T-helper 22 cell (primary cell): Measurements from ENCODE around the gene KRTAP4-16.
"Not testable (repeated sequence)": the region's sequence is repeated elsewhere in the genome, so short reads cannot be mapped to it uniquely, and the experiment has no call there.

ENCODE experiments used
- DNase-seq: peaks from one replicate; pipeline ENCODE4 v3.0.0-alpha.2; 2020; ENCODE audit warnings: low read depth

Gene KRTAP4-16

DNA sequence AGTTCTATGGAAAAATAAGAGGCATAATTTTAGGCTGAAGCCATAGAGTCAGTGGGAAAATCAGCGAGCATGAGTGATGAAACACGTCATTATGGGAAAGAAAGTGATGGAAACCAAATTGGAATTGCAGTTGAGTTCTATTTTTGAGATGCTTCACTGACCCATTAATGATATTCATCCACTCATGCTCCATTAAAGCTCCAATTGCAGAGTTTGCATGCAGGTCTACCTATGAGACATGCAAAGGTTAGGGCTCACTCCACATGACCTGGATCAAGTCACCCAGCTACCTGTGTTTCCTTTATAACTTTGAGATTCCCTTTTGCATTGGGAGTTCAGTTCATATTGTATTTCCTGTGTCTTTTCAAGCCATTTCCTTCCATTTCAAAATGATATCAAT, 28.3 kb downstream of the KRTAP4-16 start:
- DNase-seq = no peak

- DNase-seq = no peak
These were observed 30.2 kb downstream of the KRTAP4-16 start for GRCh38 chr17:41071606-41072360.

DNA sequence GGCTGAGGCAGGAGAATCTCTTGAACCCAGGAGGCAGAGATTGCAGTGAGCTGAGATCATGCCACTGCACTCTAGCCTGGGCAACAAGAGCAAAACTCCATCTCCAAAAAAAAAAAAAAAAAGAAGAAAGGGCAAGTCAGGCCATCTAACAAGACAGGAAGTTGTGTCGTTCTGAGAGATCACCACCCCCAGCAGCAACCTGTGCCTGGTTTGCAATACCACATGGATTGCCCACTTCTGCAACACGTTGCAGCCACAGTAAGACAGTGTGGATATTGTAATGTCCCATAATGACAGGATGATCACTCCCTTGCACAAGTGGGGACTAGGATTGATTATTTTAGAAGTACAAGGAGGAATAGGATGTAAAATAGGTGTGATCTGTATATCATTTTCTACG, 33.0 kb downstream of the KRTAP4-16 start:
- DNase-seq = no peak

DNA sequence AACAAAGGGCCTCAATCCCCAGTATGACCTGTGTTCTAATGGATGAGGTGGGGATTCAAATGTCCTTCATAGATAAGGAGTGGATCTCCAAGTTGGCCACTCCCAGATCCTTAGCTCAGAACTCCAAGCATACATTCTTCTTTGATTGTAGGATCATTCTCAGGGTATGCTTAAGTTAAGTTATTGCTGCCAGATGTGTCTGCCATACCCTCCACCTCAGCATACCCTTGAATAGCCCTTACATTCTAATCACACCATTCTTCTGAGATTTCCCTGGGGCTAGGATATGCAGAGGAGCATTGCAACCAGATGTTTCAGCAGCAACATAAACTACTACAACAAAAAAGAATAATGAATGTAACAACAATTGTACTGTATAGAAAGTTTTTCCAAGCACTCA, 34.7 kb downstream of the KRTAP4-16 start:
- DNase-seq = no peak

DNA sequence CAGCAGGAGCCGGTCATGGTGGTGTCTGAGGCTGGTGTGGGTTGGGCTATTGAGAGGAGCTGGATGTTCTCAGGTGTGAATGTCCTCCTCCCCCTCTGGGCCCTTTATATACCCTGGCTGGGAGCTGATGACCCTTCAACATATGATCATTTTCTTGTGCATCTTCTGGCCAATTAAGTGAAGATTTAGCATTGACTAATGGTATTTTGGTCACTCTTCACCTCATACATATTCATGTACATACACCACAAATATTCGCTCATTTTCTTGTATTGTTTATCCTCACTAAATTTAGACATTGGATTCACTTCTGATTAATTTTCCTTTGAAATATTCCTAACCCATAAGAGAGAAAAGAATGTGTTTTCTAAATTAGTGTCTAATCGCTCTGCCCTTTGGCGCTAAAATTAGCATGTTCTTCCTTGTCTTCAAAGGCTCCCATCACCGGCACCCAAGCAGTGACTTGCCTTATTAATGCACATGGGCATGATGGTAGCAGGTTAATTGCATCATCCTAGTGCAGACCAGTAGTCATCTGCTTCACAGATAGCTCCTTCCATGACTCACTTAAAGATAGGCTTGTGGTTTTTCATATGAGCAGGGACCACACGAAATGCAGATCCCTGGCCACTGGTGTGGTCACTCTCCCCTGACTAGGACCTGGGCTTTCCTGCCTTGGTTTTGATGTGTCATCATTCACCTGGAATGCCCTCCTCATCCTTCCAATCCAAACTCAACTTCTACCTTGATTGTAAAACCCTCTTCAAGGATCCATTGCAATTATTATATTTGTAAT, 36.0 kb downstream of the KRTAP4-16 start, which contains the start of gene KRTAP2-4:
Gene KRTAP2-4, minus strand, starts transcription at position 51 of the 796 bp plus-strand sequence. Its CDS starts 34 bp downstream, at position 17.
- DNase-seq = no peak

DNA sequence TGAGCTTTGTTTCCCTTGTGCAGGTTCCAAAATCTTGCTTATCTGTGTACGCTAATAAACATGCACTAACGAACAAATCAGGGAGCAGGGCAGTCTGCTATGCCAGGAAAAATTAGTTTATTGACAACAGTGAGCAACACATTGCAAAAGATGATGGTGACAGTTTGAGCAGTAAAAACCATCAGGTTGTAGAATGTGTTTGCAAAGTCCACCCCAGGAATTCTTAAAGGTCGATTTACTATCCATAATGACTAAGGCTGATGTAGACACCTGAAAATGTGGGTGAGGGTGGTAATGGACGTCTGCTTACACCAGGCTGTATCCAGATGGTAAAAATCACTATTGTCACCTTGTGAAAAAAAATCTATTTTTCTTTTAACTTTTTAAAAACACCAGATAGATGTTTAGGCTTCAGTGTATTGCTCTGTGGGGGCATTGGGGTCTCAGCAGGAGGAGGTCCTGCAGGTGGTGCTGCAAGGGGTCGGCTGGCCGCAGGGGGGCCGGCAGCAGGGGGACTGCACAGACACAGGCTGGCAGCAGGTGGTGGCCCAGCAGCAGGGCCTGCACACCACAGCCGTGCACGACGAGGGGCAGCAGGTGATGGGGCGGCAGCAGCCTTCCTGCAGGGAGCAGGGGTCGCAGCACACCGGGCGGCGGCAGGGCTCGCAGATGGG, 36.9 kb downstream of the KRTAP4-16 start:
- DNase-seq = not testable (repeated sequence)

- no peak for DNase-seq
These were observed 37.7 kb downstream of the KRTAP4-16 start for GRCh38 chr17:41064301-41064700.

DNA sequence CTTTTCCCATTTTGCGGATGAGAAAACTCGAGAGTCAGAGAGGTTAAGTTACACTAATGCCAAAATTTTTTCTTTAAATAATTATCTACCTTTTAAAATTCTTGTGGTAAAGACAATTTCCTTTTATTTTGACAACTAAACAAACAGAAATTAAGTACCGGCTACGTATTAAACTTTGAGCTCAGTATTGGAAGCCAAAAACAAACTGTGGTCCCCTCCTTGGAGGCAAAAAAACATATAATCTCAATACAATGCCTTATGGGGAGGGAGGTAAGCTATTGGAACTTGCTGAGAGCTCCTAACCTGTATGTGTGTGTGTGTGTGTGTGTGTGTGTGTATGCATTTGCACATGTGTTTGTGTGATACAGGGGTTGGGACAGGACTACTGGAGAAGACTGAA, 38.6 kb downstream of the KRTAP4-16 start:
- no peak for DNase-seq

DNA sequence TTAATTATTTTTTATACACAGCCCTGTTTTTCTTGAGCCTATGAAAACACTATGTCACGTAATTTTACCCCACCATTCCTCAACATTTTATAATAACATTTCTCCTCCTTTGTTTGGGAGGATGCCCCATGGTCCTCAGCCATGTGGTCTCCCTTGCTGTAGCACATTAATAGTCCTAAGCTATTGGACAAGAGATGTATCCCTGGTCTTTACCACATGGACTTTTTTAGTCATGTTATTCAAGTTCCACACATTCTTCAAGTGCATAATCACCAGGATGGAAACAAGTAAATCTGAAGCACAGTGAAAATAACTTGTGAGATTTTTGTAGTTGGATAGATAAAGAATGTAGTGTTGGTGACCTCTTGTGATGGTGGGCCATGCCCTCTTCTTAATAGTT, 40.0 kb downstream of the KRTAP4-16 start:
- DNase-seq = no peak

DNA sequence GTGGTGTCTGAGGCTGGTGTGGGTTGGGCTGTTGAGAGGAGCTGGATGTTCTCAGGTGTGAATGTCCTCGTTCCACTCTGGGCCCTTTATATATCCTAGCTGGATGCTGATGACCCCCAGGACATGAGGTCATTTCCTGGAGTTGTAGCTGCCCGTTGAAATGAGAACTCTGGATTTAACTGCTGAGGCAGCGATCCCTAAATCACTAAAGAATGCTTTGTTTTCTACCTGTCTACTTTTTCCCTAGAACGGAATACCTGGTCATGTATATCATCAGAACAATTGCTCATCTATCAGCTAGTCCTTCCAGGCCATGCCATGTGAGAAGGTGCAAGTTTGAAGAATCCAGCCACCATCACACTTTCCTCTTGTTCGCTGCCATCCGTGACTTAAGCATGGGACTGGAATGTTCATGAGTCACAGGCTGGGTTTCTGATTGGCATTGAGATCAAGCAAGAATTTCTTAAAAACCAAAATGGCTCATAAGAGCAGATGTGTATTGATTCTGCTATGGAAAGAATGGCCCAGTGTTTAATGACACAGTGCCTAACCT, 41.9 kb downstream of the KRTAP4-16 start, which contains the start of gene KRTAP2-3:
Gene KRTAP2-3, minus strand, starts transcription at position 63 of the 553 bp plus-strand sequence. CDS start 64 bp downstream, outside the sequence.
- no peak for DNase-seq

- DNase-seq = not testable (repeated sequence)
These were observed 42.5 kb downstream of the KRTAP4-16 start for GRCh38 chr17:41059276-41060051.

- no peak for DNase-seq
These were observed 43.3 kb downstream of the KRTAP4-16 start for GRCh38 chr17:41058741-41059140.

DNA sequence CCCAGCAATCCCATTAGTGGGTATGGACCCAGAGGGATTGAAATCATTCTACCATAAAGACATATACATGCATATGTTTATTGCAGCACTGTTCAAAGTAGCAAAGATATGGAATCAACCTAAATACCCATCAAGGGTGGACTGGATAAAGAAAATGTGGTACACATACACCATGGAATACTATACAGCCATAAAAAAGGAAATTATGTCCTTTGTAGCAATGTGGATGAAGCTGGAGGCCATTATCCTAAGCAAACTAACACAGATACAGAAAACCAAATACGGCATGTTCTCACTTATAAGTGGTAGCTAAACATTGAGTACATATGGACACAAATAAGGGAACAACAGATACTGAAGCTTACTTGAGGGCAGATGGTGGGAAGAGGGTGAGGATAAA, 44.5 kb downstream of the KRTAP4-16 start:
- DNase-seq = no peak

- not testable (repeated sequence) for DNase-seq
These were observed 46.9 kb downstream of the KRTAP4-16 start, which contains the start of gene KRTAP2-2 for GRCh38 chr17:41055130-41055529. Gene KRTAP2-2 (minus strand): TSS chr17:41055230. CDS start chr17:41055211, 19 bp downstream.

DNA sequence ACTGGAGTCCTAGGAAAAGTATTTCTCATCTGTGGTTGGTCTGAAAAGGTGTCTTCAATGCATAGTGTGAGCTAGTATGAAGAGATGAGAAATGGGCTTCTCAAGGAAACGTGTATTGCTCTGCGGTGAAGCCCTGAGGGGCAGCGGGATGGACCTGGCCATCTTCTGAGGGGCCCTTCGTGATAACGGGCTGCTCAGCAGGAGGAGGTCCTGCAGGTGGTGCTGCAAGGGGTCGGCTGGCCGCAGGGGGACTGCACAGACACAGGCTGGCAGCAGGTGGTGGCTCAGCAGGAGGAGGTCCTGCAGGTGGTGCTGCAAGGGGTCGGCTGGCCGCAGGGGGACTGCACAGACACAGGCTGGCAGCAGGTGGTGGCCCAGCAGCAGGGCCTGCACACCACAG, 47.5 kb downstream of the KRTAP4-16 start:
- DNase-seq = not testable (repeated sequence)

DNA sequence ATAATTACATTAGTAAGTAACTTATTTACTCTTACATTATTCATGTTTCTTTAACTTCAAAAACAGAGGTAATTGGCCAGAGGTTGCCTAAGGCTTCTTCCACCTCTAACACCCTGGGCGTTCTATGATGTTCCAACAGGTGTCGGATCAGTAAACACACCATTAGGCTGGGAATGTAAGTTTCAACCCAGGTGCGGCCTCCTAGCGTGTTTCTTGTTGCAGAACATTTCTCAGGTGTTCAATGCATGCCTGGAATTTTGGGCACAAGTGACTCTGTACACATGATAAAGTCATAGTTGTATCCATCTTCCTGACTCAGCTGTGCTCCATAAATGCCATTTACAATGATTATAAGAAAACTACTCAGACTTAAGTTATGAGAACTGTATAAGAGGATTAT, 48.0 kb downstream of the KRTAP4-16 start:
- DNase-seq = no peak

DNA sequence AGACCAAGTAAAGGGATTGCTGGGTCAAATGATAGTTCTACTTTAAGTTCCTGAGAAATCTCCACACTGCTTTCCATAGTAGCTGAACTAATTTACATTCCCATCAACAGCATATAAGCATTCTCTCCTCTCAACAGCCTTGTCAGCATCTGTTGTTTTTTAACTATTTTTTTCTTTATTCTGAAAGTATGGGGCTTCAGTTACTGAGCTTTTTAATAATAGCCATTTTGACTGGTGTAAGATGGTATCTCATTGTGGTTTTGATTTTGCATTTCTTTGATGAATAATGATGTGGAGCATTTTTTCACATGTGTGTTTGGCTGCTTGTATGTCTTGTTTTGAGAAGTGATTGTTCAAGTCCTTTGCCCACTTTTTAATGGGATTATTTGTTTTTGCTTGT, 49.4 kb downstream of the KRTAP4-16 start:
- no peak for DNase-seq
